Fibroblast of lung (primary cell): ENCODE measurements around the gene IQSEC2. TPM values are rescaled to one million over a fixed set of nuclear protein-coding genes. Genes with fewer than 3 reads are reported as not detected.
A peak's percentile ranks its signal among the peaks of the same experiment; 100 is the strongest.

Experiments
- DNase-seq, 2 donors: peaks; one replicate each; pipeline versions ENCODE4 v3.0.0 to v3.0.0-alpha.2; 2010; ENCODE audit warnings: low read depth in 2 of 2
- H2AFZ ChIP-seq: 2 replicates; pipeline ENCODE4 v1.5.1; 2012; ENCODE audit warnings: low read length, control low read depth, inconsistent platforms
- H3K27ac ChIP-seq: 2 replicates; pipeline ENCODE4 v1.5.1; 2011; ENCODE audit warnings: low read length, control low read depth; ENCODE audit not compliant: insufficient read depth
- H3K27me3 ChIP-seq: 2 replicates; pipeline ENCODE4 v1.5.1; 2011; ENCODE audit warnings: mild to moderate bottlenecking, low read length; ENCODE audit not compliant: control insufficient read depth, insufficient read depth
- H3K36me3 ChIP-seq: 2 replicates; pipeline ENCODE4 v1.5.1; 2011; ENCODE audit warnings: low read length; ENCODE audit not compliant: control insufficient read depth, insufficient read depth
- H3K4me1 ChIP-seq: 2 replicates; pipeline ENCODE4 v1.5.1; 2011; ENCODE audit warnings: low read length; ENCODE audit not compliant: control insufficient read depth, insufficient read depth; ENCODE audit errors: extremely low read depth
- H3K4me2 ChIP-seq: 2 replicates; pipeline ENCODE4 v1.5.1; 2011; ENCODE audit warnings: low read length, control low read depth; ENCODE audit not compliant: insufficient read depth; ENCODE audit errors: extremely low read depth
- H3K4me3 ChIP-seq, 4 experiments: fragments of 200-600 bp in 1 of 4; sonication (generic) in 1 of 4; replicated peaks in 1 of 4; 2 replicates each; pipeline ENCODE4 v1.5.1; 2011 to 2016; ENCODE audit warnings: low read length in 4 of 4, low read depth in 3 of 4, mild to moderate bottlenecking in 3 of 4, control low read depth in 2 of 4, inconsistent platforms in 1 of 4, mixed read lengths in 1 of 4; ENCODE audit not compliant: insufficient read depth in 1 of 4; ENCODE audit errors: control extremely low read depth in 1 of 4
- H3K79me2 ChIP-seq: 2 replicates; pipeline ENCODE4 v1.5.1; 2012; ENCODE audit warnings: mild to moderate bottlenecking, low read length, inconsistent platforms; ENCODE audit not compliant: control insufficient read depth, insufficient read depth
- H3K9ac ChIP-seq: 2 replicates; pipeline ENCODE4 v1.5.1; 2011; ENCODE audit warnings: mild to moderate bottlenecking, low read length, control low read depth; ENCODE audit not compliant: insufficient read depth
- H3K9me3 ChIP-seq: 2 replicates; pipeline ENCODE4 v1.5.1; 2012; ENCODE audit warnings: low read depth, low read length; ENCODE audit not compliant: control insufficient read depth, insufficient read depth
- H4K20me1 ChIP-seq: 2 replicates; pipeline ENCODE4 v1.5.1; 2011; ENCODE audit warnings: low read length; ENCODE audit not compliant: control insufficient read depth, insufficient read depth; ENCODE audit errors: extremely low read depth
- CTCF ChIP-seq, 2 donors: IDR thresholded peaks in 1 of 2; conservative IDR thresholded peaks in 1 of 2; 1 replicate in 1 of 2; 2 replicates in 1 of 2; pipeline ENCODE4 v1.5.1; 2011 to 2012; ENCODE audit warnings: low read length in 2 of 2, control low read depth in 1 of 2, inconsistent platforms in 1 of 2, low read depth in 1 of 2, mild to moderate bottlenecking in 1 of 2
- EZH2 ChIP-seq: IDR thresholded peaks from 2 replicates; pipeline ENCODE4 v1.5.1; 2012; ENCODE audit warnings: low read length, control low read depth, mild to moderate bottlenecking; ENCODE audit errors: missing control alignments
- polyA plus RNA-seq, 2 donors: library from polyadenylated mRNA; depleted of rRNA in 1 of 2; stranded (reverse) in 1 of 2; unstranded in 1 of 2; fragments of >200 nt; gene quantifications; 2 replicates each; pipeline ENCODE4 v1.2.1, GENCODE V29; 2011 to 2012; ENCODE audit warnings: missing spikeins in 1 of 2
- total RNA-seq: library from RNA; depleted of rRNA; stranded (reverse); fragments of >200 nt; gene quantifications from 2 replicates; pipeline ENCODE4 v1.2.1, GENCODE V29; 2014

The IQSEC2 gene
- total and polyA plus RNA-seq, 2 donors (not counting 1 experiment from before 2014, with no cell fraction given), result 7.4 to 9.9 TPM

- Histone ChIP-seq H3K27me3 (no peaks in the 10 kb centered on the region), H3K4me2 (no peak overlapping the region), H2AFZ (no peak overlapping the region), H3K9ac (no peak overlapping the region), H3K9me3 (no peaks in the 10 kb centered on the region), H3K27ac (no peak overlapping the region), H3K4me3 (no peak overlapping the region), H3K36me3 (no peaks in the 10 kb centered on the region), H3K79me2 (no peaks in the 10 kb centered on the region), H4K20me1 (no peaks in the 10 kb centered on the region), H3K4me1 (no peaks in the 10 kb centered on the region)
- no peak for TF ChIP-seq EZH2
- no peak for TF ChIP-seq CTCF (conservative IDR thresholded peaks at IDR 0.05 in 1 of 2, IDR thresholded peaks at IDR 0.05 in 1 of 2; ENCODE audit: low read depth in 1 of 2, low read length in 2 of 2)
- no peak for DNase-seq
Measured at GRCh38 chrX:53300157-53300556, 18.8 kb upstream of the IQSEC2 start.

GRCh38 chrX:53294024-53294648, 12.8 kb upstream of the IQSEC2 start:
- Histone ChIP-seq H2AFZ (no peak overlapping the region), H3K9me3 (no peaks in the 10 kb centered on the region), H4K20me1 (no peaks in the 10 kb centered on the region), H3K4me2 (no peak overlapping the region), H3K9ac (no peak overlapping the region), H3K4me1 (no peaks in the 10 kb centered on the region), H3K4me3 (no peak overlapping the region), H3K27me3 (no peaks in the 10 kb centered on the region), H3K27ac (no peak overlapping the region), H3K36me3 (no peaks in the 10 kb centered on the region), H3K79me2 (no peaks in the 10 kb centered on the region)
- TF ChIP-seq CTCF (conservative IDR thresholded peaks at IDR 0.05 in 1 of 2, IDR thresholded peaks at IDR 0.05 in 1 of 2; ENCODE audit: low read depth in 1 of 2, low read length in 2 of 2), result peak; percentile 14 to 15
- TF ChIP-seq EZH2, result no peak
- DNase-seq, result peak in 1 of 2 donors; percentile 25

GRCh38 chrX:53291596-53291995, 10.2 kb upstream of the IQSEC2 start:
- no peaks in the 10 kb centered on the region for H3K9me3 ChIP-seq
- TF ChIP-seq CTCF (conservative IDR thresholded peaks at IDR 0.05 in 1 of 2, IDR thresholded peaks at IDR 0.05 in 1 of 2; ENCODE audit: low read depth in 1 of 2, low read length in 2 of 2), result no peak
- TF ChIP-seq EZH2, result no peak

More at GRCh38 chrX:53291596-53291995, 10.2 kb upstream of the IQSEC2 start:
- Histone ChIP-seq H3K4me1 (peaks cover 11% of the 10 kb centered on the region), H3K9ac (no peak overlapping the region), H2AFZ (no peak overlapping the region), H3K4me3 (no peak overlapping the region), H3K79me2 (no peaks in the 10 kb centered on the region), H3K27me3 (no peaks in the 10 kb centered on the region), H3K27ac (no peak overlapping the region), H4K20me1 (no peaks in the 10 kb centered on the region), H3K4me2 (no peak overlapping the region), H3K36me3 (no peaks in the 10 kb centered on the region)
- no peak for DNase-seq
